NCI-H524 (cell line): ENCODE measurements around the gene SMYD4.
A peak's percentile ranks its signal among the peaks of the same experiment; 100 is the strongest.
"Not testable (repeated sequence)": the region's sequence is repeated elsewhere in the genome, so short reads cannot be mapped to it uniquely, and the experiment has no call there.

Source experiments
- DNase-seq, 2 experiments: peaks; one replicate each; lab custom pipeline; 2025; lab: John Stamatoyannopoulos, UW

The SMYD4 gene

GRCh38 chr17:1783834-1784611, 45.7 kb downstream of the SMYD4 start:
- DNase-seq: peak in 1 of 2 experiments; percentile 17

DNA sequence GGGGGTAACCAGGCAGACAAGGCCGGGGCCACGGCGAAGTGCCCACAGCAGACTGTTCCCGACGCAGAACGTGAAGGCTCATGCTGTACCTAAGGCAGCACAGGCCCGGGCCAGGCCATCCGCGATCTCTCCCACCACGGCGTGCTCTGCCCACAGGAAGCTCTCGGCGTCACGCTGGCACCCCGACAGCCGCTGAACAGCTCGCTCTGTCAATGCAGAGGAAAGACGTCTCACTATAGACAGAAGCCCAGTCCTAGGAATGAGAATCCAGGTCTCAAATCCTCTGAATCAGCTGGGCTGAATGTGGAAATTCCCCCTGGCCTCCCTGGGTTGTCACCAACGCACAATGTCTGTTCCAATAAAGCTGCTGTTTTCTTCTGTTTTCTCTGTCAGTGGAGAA, 46.4 kb downstream of the SMYD4 start:
- no peak for DNase-seq

GRCh38 chr17:1782171-1782567, 47.5 kb downstream of the SMYD4 start:
- no peak for DNase-seq

GRCh38 chr17:1779571-1780131, 50.1 kb downstream of the SMYD4 start:
- DNase-seq: no peak

- no peak for DNase-seq
Measured at GRCh38 chr17:1776857-1777256, 52.8 kb downstream of the SMYD4 start.

DNA sequence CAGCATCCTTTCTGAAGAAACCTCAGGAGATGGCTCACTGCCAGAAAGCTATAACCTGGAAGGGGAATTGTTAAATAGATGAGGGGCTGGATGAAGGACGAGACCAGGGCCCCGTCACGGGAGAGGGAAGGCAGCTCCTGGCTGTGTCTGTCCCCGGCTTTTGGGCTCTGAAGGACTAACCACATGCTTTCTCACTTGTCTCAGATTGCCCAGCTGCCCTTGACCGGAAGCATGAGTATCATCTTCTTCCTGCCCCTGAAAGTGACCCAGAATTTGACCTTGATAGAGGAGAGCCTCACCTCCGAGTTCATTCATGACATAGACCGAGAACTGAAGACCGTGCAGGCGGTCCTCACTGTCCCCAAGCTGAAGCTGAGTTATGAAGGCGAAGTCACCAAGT, 53.4 kb downstream of the SMYD4 start:
- no peak for DNase-seq

GRCh38 chr17:1774390-1775176, 55.1 kb downstream of the SMYD4 start:
- no peak for DNase-seq

GRCh38 chr17:1773696-1774181, 56.0 kb downstream of the SMYD4 start:
- DNase-seq: no peak

GRCh38 chr17:1773000-1773695, 56.6 kb downstream of the SMYD4 start:
- DNase-seq: not testable (repeated sequence)

- no peak for DNase-seq
Measured at GRCh38 chr17:1769822-1770477, 59.8 kb downstream of the SMYD4 start.

DNA sequence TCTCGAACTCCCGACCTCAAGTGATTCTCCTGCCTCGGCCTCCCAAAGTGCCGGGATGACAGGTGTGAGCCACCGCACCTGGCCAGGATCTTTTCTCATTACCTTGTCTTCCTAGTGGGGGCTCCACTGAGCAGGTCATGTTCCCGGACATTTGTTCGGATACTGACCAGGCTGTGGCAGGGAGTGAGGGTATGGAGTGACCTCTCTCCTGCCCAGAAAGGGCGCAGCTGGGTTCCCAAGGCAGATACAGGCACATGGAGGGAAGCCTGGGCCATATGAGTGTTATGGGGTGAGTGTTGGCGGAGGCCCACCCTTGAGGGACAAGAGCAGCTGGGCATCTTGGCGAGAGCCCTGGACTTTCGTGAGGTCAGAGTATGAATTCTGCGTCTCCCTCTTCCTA, 62.3 kb downstream of the SMYD4 start:
- DNase-seq: no peak

GRCh38 chr17:1766382-1767135, 63.1 kb downstream of the SMYD4 start:
- DNase-seq: no peak

DNA sequence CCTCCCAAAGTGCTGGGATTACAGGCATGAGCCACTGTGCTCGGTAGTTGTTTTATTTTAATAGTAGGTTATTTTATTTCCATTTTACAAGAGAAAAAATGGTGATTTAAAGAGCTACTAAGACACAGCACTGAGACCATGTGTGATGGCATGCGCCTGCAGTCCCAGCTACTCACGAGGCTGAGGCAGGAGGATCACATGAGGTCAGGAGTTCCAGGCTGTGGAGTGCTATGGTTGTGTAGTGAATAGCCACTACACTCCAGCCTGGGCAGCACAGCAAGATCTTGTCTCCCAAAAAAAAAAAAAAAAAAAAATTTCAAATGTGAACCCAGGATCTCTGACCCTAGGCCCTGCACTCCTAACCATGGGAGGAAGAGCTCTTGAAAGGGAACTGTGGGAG, 64.1 kb downstream of the SMYD4 start:
- DNase-seq: no peak

- not testable (repeated sequence) for DNase-seq
Measured at GRCh38 chr17:1764705-1765104, 65.0 kb downstream of the SMYD4 start.

- no peak for DNase-seq
Measured at GRCh38 chr17:1764284-1764683, 65.4 kb downstream of the SMYD4 start.

DNA sequence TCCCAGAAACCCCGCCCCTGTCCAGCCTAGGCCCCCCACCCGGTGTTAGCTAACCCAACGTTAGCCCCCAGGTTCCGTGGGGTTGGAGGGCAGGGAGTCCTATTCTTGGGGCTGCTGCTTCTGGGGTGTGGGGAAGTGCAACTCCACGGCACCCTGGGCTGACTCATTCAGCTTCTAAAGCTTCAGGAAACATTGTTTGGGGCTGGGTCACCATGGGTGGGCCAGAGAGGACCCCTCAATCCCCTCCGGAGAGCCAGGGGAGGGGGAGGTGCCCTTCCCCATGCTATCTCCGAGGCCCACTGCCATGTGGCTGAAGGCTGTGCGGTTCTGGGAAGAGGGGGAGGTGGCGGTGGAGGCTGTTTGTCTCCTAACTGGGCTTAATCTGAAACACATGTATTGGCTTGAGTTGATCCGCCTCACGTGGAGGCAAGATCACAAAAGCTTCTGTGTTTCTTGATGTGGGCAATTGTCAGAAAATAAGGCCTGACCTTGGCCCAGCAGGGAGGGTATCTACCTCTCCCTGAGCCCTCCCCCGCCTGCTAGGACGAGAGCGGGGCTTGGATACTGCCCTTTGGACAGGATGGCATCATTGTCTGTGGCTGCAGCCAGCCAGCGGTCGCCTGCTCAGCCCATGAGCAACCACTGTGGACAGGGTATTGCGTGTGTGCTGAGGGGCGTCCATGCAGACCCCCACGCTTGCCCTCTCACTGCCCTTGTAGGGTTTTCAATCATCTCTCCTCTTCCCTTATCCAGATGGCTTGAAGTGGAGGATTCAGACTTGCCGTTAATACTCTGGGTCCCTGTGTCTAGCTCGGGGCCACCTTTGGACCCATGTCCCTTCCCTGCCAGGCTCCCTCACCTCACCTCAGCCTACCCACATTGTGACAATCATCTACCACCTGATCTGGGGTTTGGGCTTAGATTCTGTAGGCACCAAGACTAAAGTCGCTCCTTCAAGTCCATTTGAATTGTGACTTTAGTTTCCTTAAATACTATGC, 66.5 kb downstream of the SMYD4 start:
- DNase-seq: peak in 1 of 2 experiments; percentile 36

DNA sequence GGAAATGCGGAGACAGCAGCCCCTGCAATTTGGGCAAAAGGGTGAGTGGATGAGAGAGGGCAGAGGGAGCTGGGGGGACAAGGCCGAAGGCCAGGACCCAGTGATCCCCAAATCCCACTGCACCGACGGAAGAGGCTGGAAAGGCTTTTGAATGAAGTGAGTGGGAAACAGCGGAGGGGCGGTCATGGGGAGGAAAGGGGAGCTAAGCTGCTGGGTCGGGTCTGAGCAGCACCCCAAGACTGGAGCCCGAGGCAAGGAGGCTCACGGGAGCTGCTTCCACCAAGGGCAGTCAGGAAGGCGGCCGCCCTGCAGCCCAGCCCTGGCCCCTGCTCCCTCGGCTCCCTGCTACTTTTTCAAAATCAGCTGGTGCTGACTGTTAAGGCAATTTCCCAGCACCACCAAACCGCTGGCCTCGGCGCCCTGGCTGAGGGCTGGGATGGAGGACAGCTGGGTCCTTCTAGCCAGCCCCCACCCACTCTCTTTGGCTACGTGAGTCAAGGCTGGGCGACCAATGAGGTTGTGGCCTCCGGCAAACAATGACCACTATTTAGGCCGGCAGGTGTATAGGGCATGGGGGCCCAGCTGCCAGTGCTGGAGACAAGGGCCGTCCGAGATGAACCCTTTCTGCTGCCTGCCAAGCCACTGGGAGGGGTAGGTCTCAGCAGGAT, 67.3 kb downstream of the SMYD4 start:
- DNase-seq: peak in 1 of 2 experiments; percentile 16

DNA sequence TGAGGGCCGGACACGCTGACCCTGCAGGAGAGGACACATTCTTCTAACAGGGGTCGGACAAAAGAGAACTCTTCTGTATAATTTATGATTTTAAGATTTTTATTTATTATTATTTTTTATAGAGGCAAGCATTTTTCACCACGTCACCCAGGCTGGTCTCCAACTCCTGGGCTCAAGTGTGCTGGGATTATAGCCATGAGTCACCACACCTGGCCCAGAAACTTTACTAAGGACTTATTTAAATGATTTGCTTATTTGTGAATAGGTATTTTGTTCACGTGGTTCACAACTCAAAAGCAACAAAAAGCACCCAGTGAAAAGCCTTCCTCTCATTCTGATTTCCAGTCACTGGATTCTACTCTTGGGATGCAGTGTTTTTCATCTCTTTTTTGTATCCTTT, 70.2 kb downstream of the SMYD4 start:
- no peak for DNase-seq

GRCh38 chr17:1758807-1759206, 70.9 kb downstream of the SMYD4 start:
- DNase-seq: no peak
